Duodenal mucosa (tissue), 2 donors: ENCODE results near the gene WDR64.

Source experiments
- H3K27ac ChIP-seq: one replicate; pipeline ENCODE4 v1.7.0; 2013; ENCODE audit warnings: low read depth, low read length
- H3K27me3 ChIP-seq, 2 donors: one replicate each; pipeline ENCODE4 v1.7.0; 2013; ENCODE audit warnings: low read length in 2 of 2, control low read depth in 1 of 2; ENCODE audit not compliant: insufficient read depth in 2 of 2, control insufficient read depth in 1 of 2
- H3K36me3 ChIP-seq, 2 donors: one replicate each; pipeline ENCODE4 v1.7.0; 2013; ENCODE audit warnings: low read length in 2 of 2, control low read depth in 1 of 2; ENCODE audit not compliant: insufficient read depth in 2 of 2, control insufficient read depth in 1 of 2
- H3K4me1 ChIP-seq, 2 donors: one replicate each; pipeline ENCODE4 v1.7.0; 2013; ENCODE audit warnings: low read length in 2 of 2, control low read depth in 1 of 2; ENCODE audit not compliant: insufficient read depth in 2 of 2, control insufficient read depth in 1 of 2
- H3K4me3 ChIP-seq, 2 donors: one replicate each; pipeline ENCODE4 v1.7.0; 2013; ENCODE audit warnings: low read length in 2 of 2, low read depth in 1 of 2
- H3K9ac ChIP-seq, 2 donors: one replicate each; pipeline ENCODE4 v1.7.0; 2013; ENCODE audit warnings: low read length in 2 of 2, low read depth in 1 of 2
- H3K9me3 ChIP-seq, 2 donors: one replicate each; pipeline ENCODE4 v1.7.0; 2013; ENCODE audit warnings: low read length in 2 of 2, control low read depth in 1 of 2; ENCODE audit not compliant: control insufficient read depth in 1 of 2

Gene WDR64

GRCh38 chr1:241630476-241630875 lies 21.6 kb upstream of the WDR64 start:
- Histone ChIP-seq H3K9ac (no peak overlapping the region), H3K36me3 (no peaks in the 10 kb centered on the region), H3K4me3 (no peak overlapping the region), H3K4me1 (peaks cover 0 to 8% of the 10 kb centered on the region in 2 donors), H3K27ac (no peak overlapping the region), H3K27me3 (no peaks in the 10 kb centered on the region), H3K9me3 (no peaks in the 10 kb centered on the region)

- Histone ChIP-seq H3K27ac (no peak overlapping the region), H3K36me3 (no peaks in the 10 kb centered on the region), H3K9ac (no peak overlapping the region), H3K9me3 (no peaks in the 10 kb centered on the region), H3K4me1 (peaks cover 0 to 8% of the 10 kb centered on the region in 2 donors), H3K4me3 (no peak overlapping the region), H3K27me3 (no peaks in the 10 kb centered on the region)
These were observed 21.2 kb upstream of the WDR64 start for GRCh38 chr1:241630899-241631298.

GRCh38 chr1:241631674-241632073 lies 20.4 kb upstream of the WDR64 start:
- H3K4me3 ChIP-seq, result no peak overlapping the region
- H3K9ac ChIP-seq, result no peak overlapping the region
- no peaks in the 10 kb centered on the region for H3K36me3 ChIP-seq
- peaks cover 0 to 8% of the 10 kb centered on the region in 2 donors for H3K4me1 ChIP-seq
- no peaks in the 10 kb centered on the region for H3K9me3 ChIP-seq
- H3K27ac ChIP-seq, result no peak overlapping the region
- H3K27me3 ChIP-seq, result no peaks in the 10 kb centered on the region

- no peaks in the 10 kb centered on the region for H3K27me3 ChIP-seq
- H3K27ac ChIP-seq, result no peak overlapping the region
- H3K4me3 ChIP-seq, result no peak overlapping the region
- no peak overlapping the region for H3K9ac ChIP-seq
- no peaks in the 10 kb centered on the region for H3K36me3 ChIP-seq
- no peaks in the 10 kb centered on the region for H3K9me3 ChIP-seq
- H3K4me1 ChIP-seq, result peaks cover 4 to 6% of the 10 kb centered on the region in 2 donors
These were observed 19.1 kb upstream of the WDR64 start for GRCh38 chr1:241632987-241633386.

GRCh38 chr1:241635556-241636152 lies 16.4 kb upstream of the WDR64 start:
- H3K4me1 ChIP-seq, result peaks cover 6 to 14% of the 10 kb centered on the region in 2 donors
- no peaks in the 10 kb centered on the region for H3K9me3 ChIP-seq
- H3K4me3 ChIP-seq, result no peak overlapping the region
- no peaks in the 10 kb centered on the region for H3K36me3 ChIP-seq
- H3K27ac ChIP-seq, result no peak overlapping the region
- H3K27me3 ChIP-seq, result no peaks in the 10 kb centered on the region
- H3K9ac ChIP-seq, result no peak overlapping the region

- H3K9me3 ChIP-seq, result no peaks in the 10 kb centered on the region
- H3K9ac ChIP-seq, result no peak overlapping the region
- H3K27ac ChIP-seq, result no peak overlapping the region
- H3K36me3 ChIP-seq, result no peaks in the 10 kb centered on the region
- no peaks in the 10 kb centered on the region for H3K27me3 ChIP-seq
- peaks cover 9 to 14% of the 10 kb centered on the region in 2 donors for H3K4me1 ChIP-seq
- H3K4me3 ChIP-seq, result no peak overlapping the region
These were observed 15.8 kb upstream of the WDR64 start for GRCh38 chr1:241636291-241636690.

- H3K27me3 ChIP-seq, result no peaks in the 10 kb centered on the region
- H3K27ac ChIP-seq, result no peak overlapping the region
- H3K4me1 ChIP-seq, result peaks cover 9 to 14% of the 10 kb centered on the region in 2 donors
- H3K9me3 ChIP-seq, result no peaks in the 10 kb centered on the region
- no peak overlapping the region for H3K9ac ChIP-seq
- H3K4me3 ChIP-seq, result no peak overlapping the region
- H3K36me3 ChIP-seq, result no peaks in the 10 kb centered on the region
These were observed 15.0 kb upstream of the WDR64 start for GRCh38 chr1:241637046-241637590.

- H3K4me3 ChIP-seq, result no peak overlapping the region
- no peaks in the 10 kb centered on the region for H3K36me3 ChIP-seq
- H3K9ac ChIP-seq, result no peak overlapping the region
- H3K9me3 ChIP-seq, result no peaks in the 10 kb centered on the region
- peaks cover 9 to 14% of the 10 kb centered on the region in 2 donors for H3K4me1 ChIP-seq
- no peak overlapping the region for H3K27ac ChIP-seq
- H3K27me3 ChIP-seq, result no peaks in the 10 kb centered on the region
These were observed 14.5 kb upstream of the WDR64 start for GRCh38 chr1:241637604-241638003.

- H3K4me3 ChIP-seq, result no peak overlapping the region
- no peaks in the 10 kb centered on the region for H3K9me3 ChIP-seq
- H3K27me3 ChIP-seq, result no peaks in the 10 kb centered on the region
- peaks cover 9 to 14% of the 10 kb centered on the region in 2 donors for H3K4me1 ChIP-seq
- H3K9ac ChIP-seq, result no peak overlapping the region
- no peaks in the 10 kb centered on the region for H3K36me3 ChIP-seq
- no peak overlapping the region for H3K27ac ChIP-seq
These were observed 13.9 kb upstream of the WDR64 start for GRCh38 chr1:241638099-241638682.

- no peaks in the 10 kb centered on the region for H3K9me3 ChIP-seq
- no peaks in the 10 kb centered on the region for H3K27me3 ChIP-seq
- H3K9ac ChIP-seq, result peak overlapping the region in 1 of 2 donors; percentile 76
- no peaks in the 10 kb centered on the region for H3K36me3 ChIP-seq
- H3K4me1 ChIP-seq, result peaks cover 9 to 14% of the 10 kb centered on the region in 2 donors
- H3K27ac ChIP-seq, result no peak overlapping the region
- peak overlapping the region; percentile 94 to 97 for H3K4me3 ChIP-seq
These were observed 13.0 kb upstream of the WDR64 start for GRCh38 chr1:241638909-241639622.
